Endothelial cell of umbilical vein (primary cell): ENCODE measurements around the gene ELMO1.

ENCODE experiments used
- EZH2 ChIP-seq: IDR thresholded peaks from 2 replicates; pipeline ENCODE4 v1.6.1; 2012; ENCODE audit warnings: borderline replicate concordance, low read depth, mild to moderate bottlenecking, moderate library complexity, low read length, inconsistent platforms; ENCODE audit not compliant: severe bottlenecking
- FOS ChIP-seq: IDR thresholded peaks from 2 replicates; pipeline ENCODE4 v1.6.1; 2011; ENCODE audit warnings: mild to moderate bottlenecking, low read length, moderate library complexity, borderline replicate concordance; ENCODE audit not compliant: insufficient read depth
- JUN ChIP-seq: IDR thresholded peaks from 2 replicates; pipeline ENCODE4 v1.6.1; 2011; ENCODE audit warnings: borderline replicate concordance, low read depth; ENCODE audit not compliant: insufficient read length, insufficient read depth
- MYC ChIP-seq: IDR thresholded peaks from one replicate; pipeline ENCODE4 v1.6.1; 2011; ENCODE audit warnings: mild to moderate bottlenecking, low read depth, low read length
- POLR2A ChIP-seq: IDR thresholded peaks from 2 replicates; pipeline ENCODE4 v1.6.1; 2012; ENCODE audit warnings: low read depth, mild to moderate bottlenecking, control low read depth, low read length
- TF ChIP-seq, protein P1 (sequence below), 2 donors: IDR thresholded peaks; 1 replicate in 1 of 2; 2 replicates in 1 of 2; pipeline ENCODE4 v1.5.1; 2011; ENCODE audit warnings: low read length in 2 of 2, mild to moderate bottlenecking in 2 of 2, moderate library complexity in 2 of 2, control low read depth in 1 of 2, inconsistent platforms in 1 of 2, low read depth in 1 of 2; ENCODE audit not compliant: insufficient read depth in 1 of 2; ENCODE audit errors: extremely low read depth in 1 of 2
- TF ChIP-seq, protein P2 (sequence below): IDR thresholded peaks from 2 replicates; pipeline ENCODE4 v1.6.1; 2011; ENCODE audit not compliant: insufficient read depth, insufficient read length

DNA sequence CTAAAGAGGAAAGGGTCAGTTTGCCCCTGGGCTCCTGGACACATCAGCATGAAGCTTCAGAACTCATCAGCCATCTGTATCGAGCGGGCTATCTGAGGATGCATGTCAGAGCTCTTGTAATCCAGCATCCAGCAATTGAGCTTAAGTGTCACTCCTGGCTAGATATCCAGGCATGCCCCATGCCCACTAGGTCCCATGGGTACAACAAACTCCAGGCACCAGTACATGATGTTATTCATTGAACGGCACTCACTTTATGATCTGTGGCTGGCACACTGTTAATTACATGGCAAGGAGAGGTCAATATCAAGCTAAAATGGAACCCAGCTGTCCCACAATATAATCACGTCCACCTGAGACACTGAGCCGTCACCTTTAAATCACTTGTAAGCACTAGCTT, 274.2 kb downstream of the ELMO1 start:
- no peak for TF ChIP-seq POLR2A
- no peak for TF ChIP-seq EZH2
- TF ChIP-seq, protein P1, sequence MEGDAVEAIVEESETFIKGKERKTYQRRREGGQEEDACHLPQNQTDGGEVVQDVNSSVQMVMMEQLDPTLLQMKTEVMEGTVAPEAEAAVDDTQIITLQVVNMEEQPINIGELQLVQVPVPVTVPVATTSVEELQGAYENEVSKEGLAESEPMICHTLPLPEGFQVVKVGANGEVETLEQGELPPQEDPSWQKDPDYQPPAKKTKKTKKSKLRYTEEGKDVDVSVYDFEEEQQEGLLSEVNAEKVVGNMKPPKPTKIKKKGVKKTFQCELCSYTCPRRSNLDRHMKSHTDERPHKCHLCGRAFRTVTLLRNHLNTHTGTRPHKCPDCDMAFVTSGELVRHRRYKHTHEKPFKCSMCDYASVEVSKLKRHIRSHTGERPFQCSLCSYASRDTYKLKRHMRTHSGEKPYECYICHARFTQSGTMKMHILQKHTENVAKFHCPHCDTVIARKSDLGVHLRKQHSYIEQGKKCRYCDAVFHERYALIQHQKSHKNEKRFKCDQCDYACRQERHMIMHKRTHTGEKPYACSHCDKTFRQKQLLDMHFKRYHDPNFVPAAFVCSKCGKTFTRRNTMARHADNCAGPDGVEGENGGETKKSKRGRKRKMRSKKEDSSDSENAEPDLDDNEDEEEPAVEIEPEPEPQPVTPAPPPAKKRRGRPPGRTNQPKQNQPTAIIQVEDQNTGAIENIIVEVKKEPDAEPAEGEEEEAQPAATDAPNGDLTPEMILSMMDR (IDR thresholded peaks at IDR 0.05; ENCODE audit: extremely low read depth in 1 of 2, insufficient read depth in 1 of 2, low read depth in 1 of 2, low read length in 2 of 2) = no peak
- TF ChIP-seq JUN = no peak
- TF ChIP-seq MYC = no peak
- TF ChIP-seq FOS = no peak
- TF ChIP-seq, protein P2, sequence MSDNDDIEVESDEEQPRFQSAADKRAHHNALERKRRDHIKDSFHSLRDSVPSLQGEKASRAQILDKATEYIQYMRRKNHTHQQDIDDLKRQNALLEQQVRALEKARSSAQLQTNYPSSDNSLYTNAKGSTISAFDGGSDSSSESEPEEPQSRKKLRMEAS = no peak
